Epithelial cell of prostate (primary cell): ENCODE measurements around the gene MAPKBP1.

ENCODE experiments used
- DNase-seq: peaks from one replicate; pipeline ENCODE4 v3.0.0-alpha.2; 2011; ENCODE audit warnings: low read depth, low spot score
- H3K27ac ChIP-seq: fragments of 450-650 bp; 2 replicates; pipeline ENCODE4 v1.5.1; 2017; ENCODE audit warnings: mild to moderate bottlenecking

Gene MAPKBP1

DNA sequence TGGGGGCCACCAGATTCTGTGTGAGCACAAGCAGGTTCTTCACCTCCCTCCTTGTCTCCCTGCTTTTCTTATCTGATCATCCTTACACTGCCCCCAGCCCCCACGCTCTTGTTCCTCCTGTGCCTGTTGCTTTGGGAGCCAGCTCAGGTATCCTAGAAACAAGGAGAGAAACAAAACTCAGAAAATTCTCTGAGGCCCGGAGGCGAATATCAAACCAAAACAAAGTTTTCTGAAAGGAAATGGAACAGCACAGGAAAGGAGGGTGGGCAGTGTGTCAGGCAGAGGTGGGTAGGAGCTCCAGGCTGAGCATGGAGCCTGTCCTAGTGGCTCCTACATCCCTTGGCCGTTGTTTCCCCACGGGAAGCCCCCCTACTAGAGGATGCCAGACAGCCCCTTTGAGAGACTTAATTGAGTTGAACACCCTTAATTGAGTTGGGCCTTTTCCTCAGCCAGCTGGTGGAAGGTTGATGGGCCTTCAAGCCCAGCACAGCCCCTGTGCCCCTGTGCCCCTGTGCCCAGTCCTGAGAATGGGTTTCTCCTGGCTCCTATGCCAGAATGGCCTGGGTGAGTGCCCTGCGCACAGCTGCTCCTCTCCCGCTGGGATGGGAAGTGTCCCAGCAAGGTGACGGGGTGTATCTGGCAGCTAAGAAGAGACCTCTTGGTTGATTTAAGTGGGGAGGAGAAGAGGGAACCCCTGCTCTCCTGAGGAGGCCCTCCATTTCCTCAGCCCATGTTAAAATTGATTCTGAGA lies 30.8 kb downstream of the MAPKBP1 start:
- peak overlapping the region; percentile 94 for H3K27ac ChIP-seq
- no peak for DNase-seq

DNA sequence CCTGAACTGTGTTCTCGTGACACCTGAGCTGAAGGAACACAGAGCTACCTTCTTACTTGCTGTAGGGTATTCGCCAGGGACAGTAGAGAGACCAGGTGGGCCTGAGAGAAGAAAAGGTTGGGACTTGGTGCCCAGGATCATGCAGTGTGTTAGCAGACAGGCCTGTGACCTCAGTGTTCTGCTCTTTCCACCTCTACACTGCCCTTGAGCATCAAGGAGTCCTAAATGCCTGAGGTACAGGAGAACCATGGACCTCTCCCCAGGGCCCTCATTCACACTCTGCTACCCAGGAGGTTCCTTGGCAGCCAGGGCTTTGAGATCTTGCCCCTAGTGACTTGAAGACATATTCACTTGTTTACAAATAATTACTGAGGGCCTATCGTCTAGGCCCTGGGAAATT lies 31.4 kb downstream of the MAPKBP1 start:
- no peak for DNase-seq
- H3K27ac ChIP-seq = peak overlapping the region; percentile 94

GRCh38 chr15:41806291-41807181 lies 32.3 kb downstream of the MAPKBP1 start:
- peak; percentile 66 for DNase-seq
- peak overlapping the region; percentile 94 for H3K27ac ChIP-seq

DNA sequence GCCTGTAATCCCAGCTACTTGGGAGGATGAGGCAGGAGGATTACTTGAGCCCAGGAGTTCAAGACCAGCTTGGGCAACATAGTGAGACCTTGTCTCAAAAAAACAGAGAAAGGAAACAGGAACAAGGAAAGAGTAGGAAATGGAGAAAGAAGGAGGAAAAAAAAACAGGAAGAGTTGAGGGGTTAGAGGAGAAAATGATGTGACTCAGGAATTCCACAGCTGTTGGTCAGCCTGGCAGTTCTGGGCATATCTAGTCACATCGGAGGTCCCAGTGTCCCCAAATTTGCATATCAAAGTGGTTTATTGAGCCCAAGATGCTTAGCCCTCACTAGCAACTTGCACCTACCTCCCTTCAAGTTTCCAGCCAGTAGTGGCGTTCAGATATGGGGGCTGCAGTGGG lies 34.8 kb downstream of the MAPKBP1 start:
- DNase-seq = no peak
- H3K27ac ChIP-seq = peak overlapping the region; percentile 47

GRCh38 chr15:41809526-41810220 lies 35.4 kb downstream of the MAPKBP1 start:
- H3K27ac ChIP-seq = peak overlapping the region; percentile 47
- no peak for DNase-seq

DNA sequence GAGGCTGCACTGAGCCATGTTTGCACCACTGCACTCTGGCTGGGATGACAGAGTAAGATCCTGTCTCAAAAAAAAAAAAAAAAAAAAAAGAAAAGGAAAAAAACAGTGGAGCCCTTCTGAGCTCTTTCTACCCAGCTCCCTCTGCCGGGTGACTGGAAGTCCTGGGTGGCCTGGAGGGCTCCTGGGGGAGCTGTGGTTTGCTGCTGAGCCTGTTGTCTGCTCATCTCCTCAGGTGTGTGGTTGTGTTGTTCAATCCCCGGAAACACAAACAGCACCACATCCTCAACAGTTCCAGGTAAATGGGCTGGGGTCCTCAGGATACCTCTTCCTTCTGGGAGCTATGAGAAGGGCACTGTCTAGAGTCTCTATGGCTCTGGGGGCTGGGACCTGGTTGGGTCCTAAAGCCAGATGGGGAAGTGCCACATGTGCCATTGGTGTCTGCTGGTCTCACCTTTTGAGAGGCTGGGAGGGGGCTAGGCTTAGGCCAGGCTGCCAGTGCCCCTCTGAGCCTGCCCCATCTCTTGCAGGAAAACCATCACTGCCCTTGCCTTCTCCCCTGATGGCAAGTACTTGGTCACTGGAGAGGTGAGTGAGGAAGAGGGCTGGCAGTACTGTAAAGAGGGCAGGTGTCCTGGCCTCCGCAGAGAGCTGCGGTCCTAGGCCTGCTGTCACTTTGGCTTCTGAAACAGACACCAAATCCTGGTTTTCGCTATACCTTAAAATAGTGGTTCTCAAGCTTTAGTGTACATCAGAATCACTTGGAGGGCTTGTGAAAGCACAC lies 36.6 kb downstream of the MAPKBP1 start:
- H3K27ac ChIP-seq = no peak overlapping the region
- no peak for DNase-seq

DNA sequence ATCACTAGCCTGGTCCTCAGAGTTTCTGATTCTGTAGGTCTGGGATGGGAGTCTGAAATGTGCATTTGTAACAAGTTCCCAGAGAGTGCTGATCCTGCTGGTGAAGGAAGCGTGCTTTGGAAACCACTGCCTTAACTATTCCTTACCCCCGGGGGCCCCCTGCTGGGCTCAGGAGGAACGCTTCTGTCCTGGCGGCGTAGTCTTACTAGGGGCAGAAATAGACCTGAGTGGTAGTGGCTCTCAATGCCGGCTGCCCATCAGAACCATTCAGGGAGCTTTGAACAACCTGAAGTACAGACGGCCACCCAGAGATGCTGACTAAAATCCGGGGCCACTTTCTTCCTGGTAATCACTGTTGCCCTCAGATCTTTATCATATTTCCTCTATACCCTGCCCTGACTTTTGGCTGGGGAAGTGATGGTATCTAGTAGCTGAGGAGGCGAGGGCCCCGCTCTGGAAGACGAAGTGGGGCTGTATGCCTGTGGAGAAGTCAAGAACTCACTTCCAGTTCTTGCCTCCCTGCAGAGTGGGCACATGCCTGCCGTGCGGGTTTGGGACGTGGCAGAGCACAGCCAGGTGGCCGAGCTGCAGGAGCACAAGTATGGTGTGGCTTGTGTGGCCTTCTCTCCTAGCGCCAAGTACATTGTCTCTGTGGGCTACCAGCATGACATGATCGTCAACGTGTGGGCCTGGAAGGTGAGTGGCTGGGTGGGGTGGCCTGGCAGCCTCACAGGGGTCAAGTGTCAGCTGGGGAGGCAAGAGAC lies 37.3 kb downstream of the MAPKBP1 start:
- H3K27ac ChIP-seq = no peak overlapping the region
- DNase-seq = no peak

DNA sequence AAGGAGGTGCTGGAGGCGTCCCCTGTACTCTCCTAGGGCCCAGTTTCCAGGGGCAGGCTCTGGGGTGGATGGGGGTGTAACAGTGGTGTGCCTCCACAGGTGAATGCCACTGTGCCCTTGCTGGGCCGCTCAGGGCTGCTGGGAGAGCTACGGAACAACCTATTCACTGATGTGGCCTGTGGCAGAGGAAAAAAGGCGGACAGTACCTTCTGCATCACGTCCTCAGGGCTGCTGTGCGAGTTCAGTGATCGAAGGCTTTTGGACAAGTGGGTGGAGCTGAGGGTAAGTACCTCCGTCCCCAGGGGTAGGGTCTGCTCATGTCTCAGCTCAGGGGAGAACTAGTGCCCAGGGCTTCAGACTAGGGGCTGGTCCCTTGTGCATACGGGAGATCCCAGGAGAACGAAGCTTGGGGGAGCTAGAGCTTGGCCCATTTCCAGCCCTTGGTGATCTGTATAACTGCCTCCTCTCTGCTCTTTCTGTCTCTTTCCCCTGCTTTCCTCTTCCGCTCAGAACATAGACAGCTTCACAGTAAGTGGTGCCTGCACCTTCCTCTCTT lies 38.6 kb downstream of the MAPKBP1 start:
- DNase-seq = no peak
- H3K27ac ChIP-seq = no peak overlapping the region

DNA sequence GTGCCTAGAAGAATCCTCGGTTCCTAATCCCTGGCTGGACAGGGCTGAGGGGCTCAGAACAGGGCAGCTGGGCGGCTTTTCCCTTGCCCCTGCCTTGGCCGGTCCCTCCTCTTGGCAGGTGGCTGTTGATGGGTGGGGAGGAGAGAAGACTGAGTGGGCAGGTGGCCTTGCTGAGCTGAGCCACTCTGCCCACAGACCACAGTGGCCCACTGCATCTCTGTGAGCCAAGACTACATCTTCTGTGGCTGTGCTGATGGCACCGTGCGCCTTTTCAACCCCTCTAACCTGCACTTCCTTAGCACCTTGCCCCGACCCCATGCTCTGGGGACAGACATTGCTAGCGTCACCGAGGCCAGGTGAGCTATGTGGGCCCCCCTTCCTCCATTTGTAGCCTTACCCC lies 39.1 kb downstream of the MAPKBP1 start:
- DNase-seq = no peak
- H3K27ac ChIP-seq = no peak overlapping the region

DNA sequence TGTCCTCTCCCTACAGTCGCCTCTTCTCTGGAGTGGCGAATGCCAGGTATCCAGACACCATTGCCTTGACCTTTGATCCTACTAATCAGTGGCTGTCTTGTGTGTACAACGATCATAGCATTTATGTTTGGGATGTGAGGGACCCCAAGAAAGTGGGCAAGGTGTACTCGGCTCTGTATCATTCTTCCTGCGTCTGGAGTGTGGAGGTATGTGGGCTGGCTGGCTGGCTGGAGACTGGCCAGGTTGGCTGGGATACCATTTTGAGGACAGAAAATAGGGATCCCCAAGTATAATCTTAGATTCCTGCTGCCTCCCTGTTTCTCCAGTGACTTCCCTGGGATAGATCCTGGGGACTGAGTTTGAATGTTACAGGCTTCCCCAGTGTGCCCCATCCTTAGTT lies 40.2 kb downstream of the MAPKBP1 start:
- H3K27ac ChIP-seq = no peak overlapping the region
- DNase-seq = no peak

DNA sequence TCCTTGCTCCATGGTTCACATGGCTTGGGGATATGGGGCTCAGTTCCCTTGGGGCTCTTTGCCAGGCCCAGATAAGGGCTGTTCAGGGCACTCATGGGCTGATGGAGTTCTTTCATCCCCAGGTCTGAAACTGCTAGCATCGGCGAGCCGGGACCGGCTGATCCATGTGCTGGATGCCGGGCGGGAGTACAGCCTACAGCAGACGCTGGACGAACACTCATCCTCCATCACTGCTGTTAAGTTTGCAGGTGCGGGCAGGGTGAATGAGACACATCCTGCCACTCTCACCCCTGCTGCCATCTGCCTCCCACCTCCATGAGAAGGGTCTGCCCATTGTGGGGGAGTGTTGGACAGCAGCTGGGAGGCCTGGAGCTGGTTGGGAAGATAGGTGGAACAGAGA lies 42.5 kb downstream of the MAPKBP1 start:
- DNase-seq = no peak
- no peak overlapping the region for H3K27ac ChIP-seq

GRCh38 chr15:41817327-41817726 lies 43.0 kb downstream of the MAPKBP1 start:
- no peak overlapping the region for H3K27ac ChIP-seq
- no peak for DNase-seq

DNA sequence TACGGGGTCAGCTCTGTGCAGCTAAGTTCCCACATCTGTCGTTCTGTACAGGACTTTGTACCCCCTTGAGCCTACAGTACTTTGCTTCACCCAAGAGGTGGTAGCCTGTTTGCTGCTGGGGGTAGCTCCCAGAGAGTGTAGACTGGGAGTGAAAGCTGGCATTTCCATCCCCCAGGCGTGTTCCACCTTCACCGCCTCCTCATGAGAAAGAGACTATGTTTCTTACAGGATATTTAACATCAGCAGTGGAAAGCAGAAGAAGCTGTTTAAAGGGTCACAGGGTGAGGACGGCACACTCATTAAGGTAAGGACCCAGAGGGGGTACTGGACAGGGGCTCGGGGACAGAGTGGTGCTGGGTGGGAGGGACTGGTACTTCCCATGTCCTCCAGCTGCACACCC lies 43.5 kb downstream of the MAPKBP1 start:
- H3K27ac ChIP-seq = no peak overlapping the region
- DNase-seq = no peak

DNA sequence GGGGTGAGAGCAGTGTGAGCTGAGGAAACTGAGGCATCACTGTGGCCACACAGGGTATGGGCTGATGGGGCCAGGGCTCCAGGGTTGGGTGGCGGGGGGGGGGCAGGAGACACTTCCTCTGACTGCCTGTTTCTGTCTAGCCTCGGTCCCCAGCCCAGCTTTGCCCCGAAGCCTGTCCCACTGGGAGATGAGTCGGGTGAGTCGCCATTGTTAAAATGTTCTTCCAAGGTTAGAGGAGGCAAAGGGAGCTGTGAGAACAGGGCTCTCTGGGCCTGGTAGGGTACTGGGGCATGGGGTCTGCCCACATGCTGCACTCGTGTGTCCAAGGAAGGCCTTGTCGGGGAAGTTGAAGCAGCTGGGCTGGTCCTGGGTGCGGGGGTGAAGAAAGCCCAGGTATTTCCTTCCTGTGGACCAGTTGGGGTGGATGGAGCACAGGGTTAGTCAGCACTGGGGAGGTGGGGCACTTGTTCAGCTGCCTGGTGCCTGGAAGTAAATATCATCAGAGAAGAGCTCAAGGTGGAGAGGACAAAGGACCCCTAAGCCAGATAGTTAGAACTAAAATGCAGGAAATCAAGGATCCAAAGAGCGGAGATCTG lies 45.3 kb downstream of the MAPKBP1 start:
- no peak for DNase-seq
- H3K27ac ChIP-seq = peak overlapping the region; percentile 15

DNA sequence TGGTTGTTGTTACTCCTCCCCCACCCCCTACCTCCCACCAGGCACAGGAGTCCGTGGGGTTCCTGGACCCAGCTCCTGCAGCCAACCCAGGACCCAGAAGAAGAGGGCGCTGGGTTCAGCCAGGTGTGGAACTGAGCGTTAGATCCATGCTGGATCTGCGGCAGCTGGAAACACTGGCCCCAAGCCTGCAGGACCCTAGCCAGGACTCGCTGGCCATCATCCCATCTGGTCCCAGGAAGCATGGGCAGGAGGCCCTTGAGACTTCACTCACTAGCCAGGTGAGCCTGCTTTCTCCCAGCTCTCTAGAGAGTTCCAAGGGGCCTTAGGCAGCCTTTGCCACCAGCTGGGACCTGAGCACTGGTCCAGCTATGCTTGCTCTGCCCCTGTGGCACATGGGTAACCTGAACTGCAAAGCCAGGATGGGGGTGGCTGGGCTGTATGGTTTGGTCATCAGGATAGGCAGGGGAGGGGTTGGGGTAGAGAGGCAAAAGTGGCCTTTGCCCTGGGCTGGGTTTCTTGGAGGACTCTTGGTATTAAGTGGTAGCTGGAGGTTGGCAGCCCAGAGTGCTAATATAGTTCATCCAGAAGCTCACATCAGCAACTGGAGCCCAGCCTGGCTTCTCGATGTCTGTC lies 46.6 kb downstream of the MAPKBP1 start:
- H3K27ac ChIP-seq = no peak overlapping the region
- DNase-seq = no peak

- no peak overlapping the region for H3K27ac ChIP-seq
- DNase-seq = no peak
These were observed 47.5 kb downstream of the MAPKBP1 start for GRCh38 chr15:41821831-41822230.

DNA sequence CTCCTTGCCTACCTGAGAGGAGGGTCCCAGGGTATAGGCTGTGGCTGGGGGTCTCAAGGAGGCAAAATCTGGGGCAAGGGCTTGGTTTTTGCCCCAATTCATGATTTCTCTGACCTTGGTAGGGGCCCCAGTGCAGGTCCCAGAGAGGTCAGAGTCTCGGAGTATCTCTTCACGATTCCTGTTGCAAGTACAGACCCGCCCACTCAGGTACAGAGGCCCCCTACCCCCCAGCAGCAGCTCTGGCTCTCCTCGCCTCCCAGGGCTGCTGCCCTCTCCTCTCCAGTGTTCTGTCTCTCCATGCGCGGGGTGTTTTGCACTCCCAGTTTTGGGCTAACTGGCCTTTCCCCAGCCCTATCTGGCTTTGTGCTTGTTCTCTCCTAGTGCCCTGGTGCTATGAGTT lies 48.2 kb downstream of the MAPKBP1 start:
- no peak overlapping the region for H3K27ac ChIP-seq

GRCh38 chr15:41822957-41823356 lies 48.7 kb downstream of the MAPKBP1 start:
- no peak for DNase-seq
- H3K27ac ChIP-seq = no peak overlapping the region

More for the DNA sequence above, 48.2 kb downstream of the MAPKBP1 start:
- DNase-seq = no peak
